ENCODE results near the gene GPR17.

GPR17 gene

GRCh38 chr2:127679680-127680361 is 33.9 kb downstream of the GPR17 start:
- H3K4me3 Mint-ChIP-seq: no peak overlapping the region
- peaks cover 37% of the 10 kb centered on the region for H3K27me3 Mint-ChIP-seq
- H3K27ac Mint-ChIP-seq (ENCODE audit: low read depth): no peak overlapping the region
- no peak for DNase-seq (ENCODE audit: low spot score in 2 of 2)
- H3K36me3 Mint-ChIP-seq (ENCODE audit: insufficient read depth): peaks cover 4% of the 10 kb centered on the region
- H3K4me1 Mint-ChIP-seq: peaks cover 5% of the 10 kb centered on the region
- no peak for ATAC-seq (replicated peaks; ENCODE audit: extremely low read depth, poor library complexity, severe bottlenecking)
- no peaks in the 10 kb centered on the region for H3K9me3 Mint-ChIP-seq

- Mint-ChIP-seq H3K27ac (ENCODE audit: low read depth) (no peak overlapping the region), H3K27me3 (peaks cover 34% of the 10 kb centered on the region), H3K4me1 (peaks cover 2% of the 10 kb centered on the region), H3K4me3 (no peak overlapping the region), H3K9me3 (no peaks in the 10 kb centered on the region), H3K36me3 (ENCODE audit: insufficient read depth) (peaks cover 4% of the 10 kb centered on the region)
- DNase-seq (ENCODE audit: low spot score in 2 of 2) (no peak), ATAC-seq (replicated peaks; ENCODE audit: extremely low read depth, poor library complexity, severe bottlenecking) (no peak)
These were observed 34.8 kb downstream of the GPR17 start for GRCh38 chr2:127680706-127681287.

GRCh38 chr2:127681288-127681804 is 35.4 kb downstream of the GPR17 start:
- no peaks in the 10 kb centered on the region for H3K9me3 Mint-ChIP-seq
- H3K36me3 Mint-ChIP-seq (ENCODE audit: insufficient read depth): peaks cover 4% of the 10 kb centered on the region
- ATAC-seq (replicated peaks; ENCODE audit: extremely low read depth, poor library complexity, severe bottlenecking) (no peak), DNase-seq (ENCODE audit: low spot score in 2 of 2) (no peak)
- peaks cover 30% of the 10 kb centered on the region for H3K27me3 Mint-ChIP-seq
- H3K27ac Mint-ChIP-seq (ENCODE audit: low read depth): no peak overlapping the region
- H3K4me1 Mint-ChIP-seq: no peaks in the 10 kb centered on the region
- H3K4me3 Mint-ChIP-seq: no peak overlapping the region

- Mint-ChIP-seq H3K27me3 (peaks cover 29% of the 10 kb centered on the region), H3K36me3 (ENCODE audit: insufficient read depth) (peaks cover 4% of the 10 kb centered on the region), H3K27ac (ENCODE audit: low read depth) (no peak overlapping the region), H3K4me3 (no peak overlapping the region), H3K9me3 (no peaks in the 10 kb centered on the region), H3K4me1 (no peaks in the 10 kb centered on the region)
- DNase-seq (ENCODE audit: low spot score in 2 of 2) (no peak), ATAC-seq (replicated peaks; ENCODE audit: extremely low read depth, poor library complexity, severe bottlenecking) (no peak)
These were observed 36.3 kb downstream of the GPR17 start for GRCh38 chr2:127681976-127682857.

GRCh38 chr2:127683056-127683455 is 37.1 kb downstream of the GPR17 start:
- DNase-seq (ENCODE audit: low spot score in 2 of 2) (no peak), ATAC-seq (replicated peaks; ENCODE audit: extremely low read depth, poor library complexity, severe bottlenecking) (no peak)
- Mint-ChIP-seq H3K27me3 (peaks cover 25% of the 10 kb centered on the region), H3K36me3 (ENCODE audit: insufficient read depth) (peaks cover 4% of the 10 kb centered on the region), H3K4me3 (no peak overlapping the region), H3K27ac (ENCODE audit: low read depth) (no peak overlapping the region), H3K9me3 (no peaks in the 10 kb centered on the region), H3K4me1 (no peaks in the 10 kb centered on the region)

GRCh38 chr2:127683757-127684156 is 37.8 kb downstream of the GPR17 start:
- H3K27ac Mint-ChIP-seq (ENCODE audit: low read depth): no peak overlapping the region
- H3K27me3 Mint-ChIP-seq: peaks cover 25% of the 10 kb centered on the region
- H3K36me3 Mint-ChIP-seq (ENCODE audit: insufficient read depth): peaks cover 4% of the 10 kb centered on the region
- H3K4me1 Mint-ChIP-seq: no peaks in the 10 kb centered on the region
- ATAC-seq (replicated peaks; ENCODE audit: extremely low read depth, poor library complexity, severe bottlenecking) (no peak), DNase-seq (ENCODE audit: low spot score in 2 of 2) (no peak)
- H3K9me3 Mint-ChIP-seq: no peaks in the 10 kb centered on the region
- H3K4me3 Mint-ChIP-seq: no peak overlapping the region

- Mint-ChIP-seq H3K4me1 (no peaks in the 10 kb centered on the region), H3K4me3 (no peak overlapping the region), H3K36me3 (ENCODE audit: insufficient read depth) (peaks cover 3% of the 10 kb centered on the region), H3K27ac (ENCODE audit: low read depth) (no peak overlapping the region), H3K9me3 (no peaks in the 10 kb centered on the region), H3K27me3 (peaks cover 26% of the 10 kb centered on the region)
- ATAC-seq (replicated peaks; ENCODE audit: extremely low read depth, poor library complexity, severe bottlenecking) (no peak), DNase-seq (ENCODE audit: low spot score in 2 of 2) (no peak)
These were observed 39.6 kb downstream of the GPR17 start for GRCh38 chr2:127685410-127686080.

GRCh38 chr2:127688405-127688804 is 42.5 kb downstream of the GPR17 start:
- H3K27ac Mint-ChIP-seq (ENCODE audit: low read depth): no peak overlapping the region
- H3K36me3 Mint-ChIP-seq (ENCODE audit: insufficient read depth): peaks cover 3% of the 10 kb centered on the region
- H3K4me1 Mint-ChIP-seq: no peaks in the 10 kb centered on the region
- ATAC-seq (replicated peaks; ENCODE audit: extremely low read depth, poor library complexity, severe bottlenecking): no peak
- H3K4me3 Mint-ChIP-seq: no peak overlapping the region
- H3K9me3 Mint-ChIP-seq: peaks cover 16% of the 10 kb centered on the region
- no peak for DNase-seq (ENCODE audit: low spot score in 2 of 2)
- H3K27me3 Mint-ChIP-seq: peaks cover 26% of the 10 kb centered on the region

- Mint-ChIP-seq H3K4me3 (no peak overlapping the region), H3K36me3 (ENCODE audit: insufficient read depth) (peaks cover 3% of the 10 kb centered on the region), H3K4me1 (no peaks in the 10 kb centered on the region), H3K27ac (ENCODE audit: low read depth) (no peak overlapping the region), H3K9me3 (peaks cover 16% of the 10 kb centered on the region), H3K27me3 (peaks cover 26% of the 10 kb centered on the region)
- no peak for DNase-seq (ENCODE audit: low spot score in 2 of 2)
- ATAC-seq (replicated peaks; ENCODE audit: extremely low read depth, poor library complexity, severe bottlenecking): no peak
These were observed 44.7 kb downstream of the GPR17 start for GRCh38 chr2:127690696-127691095.

GRCh38 chr2:127694986-127695385 is 49.0 kb downstream of the GPR17 start:
- Mint-ChIP-seq H3K27ac (ENCODE audit: low read depth) (no peak overlapping the region), H3K27me3 (no peaks in the 10 kb centered on the region), H3K36me3 (ENCODE audit: insufficient read depth) (peaks cover 6% of the 10 kb centered on the region), H3K4me3 (no peak overlapping the region), H3K9me3 (peaks cover 16% of the 10 kb centered on the region), H3K4me1 (peaks cover under 1% of the 10 kb centered on the region)
- DNase-seq (ENCODE audit: low spot score in 2 of 2) (no peak), ATAC-seq (replicated peaks; ENCODE audit: extremely low read depth, poor library complexity, severe bottlenecking) (no peak)

- ATAC-seq (replicated peaks; ENCODE audit: extremely low read depth, poor library complexity, severe bottlenecking) (no peak), DNase-seq (ENCODE audit: low spot score in 2 of 2) (peak in 1 of 2 donors; percentile 33)
- Mint-ChIP-seq H3K9me3 (peaks cover 14% of the 10 kb centered on the region), H3K27ac (ENCODE audit: low read depth) (no peak overlapping the region), H3K27me3 (no peaks in the 10 kb centered on the region), H3K4me1 (peaks cover 7% of the 10 kb centered on the region), H3K36me3 (ENCODE audit: insufficient read depth) (peaks cover 9% of the 10 kb centered on the region), H3K4me3 (no peak overlapping the region)
These were observed 49.8 kb downstream of the GPR17 start for GRCh38 chr2:127695491-127696472.
